SK-N-SH treated with all-trans-retinoic acid at 6 μM for 48 hours (cell line): ENCODE data around the gene NAA10.

ENCODE experiments used
- CREB5 ChIP-seq: fragments of 250-450 bp; sonication (Bioruptor Pico); IDR thresholded peaks from 2 replicates; pipeline ENCODE4 v1.5.1; 2020; ENCODE audit warnings: low read depth, mild to moderate bottlenecking, moderate library complexity
- CSDC2 ChIP-seq: fragments of 250-450 bp; sonication (Bioruptor Pico); IDR thresholded peaks from 2 replicates; pipeline ENCODE4 v1.5.0; 2020; ENCODE audit warnings: mild to moderate bottlenecking, moderate library complexity
- CSRNP3 ChIP-seq: fragments of 250-450 bp; sonication (Bioruptor Pico); IDR thresholded peaks from 2 replicates; pipeline ENCODE4 v1.5.1; 2021; ENCODE audit warnings: mild to moderate bottlenecking, moderate library complexity
- POU6F1 ChIP-seq: fragments of 250-450 bp; sonication (Bioruptor Pico); IDR thresholded peaks from 2 replicates; pipeline ENCODE4 v1.8.0; 2021; ENCODE audit warnings: low read depth, mild to moderate bottlenecking, moderate library complexity, borderline replicate concordance
- TOX ChIP-seq: fragments of 250-450 bp; sonication (Bioruptor Pico); IDR thresholded peaks from 2 replicates; pipeline ENCODE4 v1.8.0; 2021; ENCODE audit warnings: mild to moderate bottlenecking, moderate library complexity, borderline replicate concordance
- TSHZ2 ChIP-seq: fragments of 250-450 bp; sonication (Bioruptor Pico); IDR thresholded peaks from 2 replicates; pipeline ENCODE4 v1.5.0; 2020; ENCODE audit warnings: mild to moderate bottlenecking, moderate library complexity
- ZFP3 ChIP-seq: fragments of 250-450 bp; sonication (Bioruptor Pico); IDR thresholded peaks from 2 replicates; pipeline ENCODE4 v1.5.0; 2020; ENCODE audit warnings: mild to moderate bottlenecking, moderate library complexity
- ZNF70 ChIP-seq: fragments of 450-650 bp; formaldehyde crosslinking; IDR thresholded peaks from 2 replicates; pipeline ENCODE4 v1.5.0; 2020; ENCODE audit warnings: mild to moderate bottlenecking, moderate library complexity

- TF ChIP-seq POU6F1: no peak
- TF ChIP-seq TOX (CRISPR knock-in tag): no peak
- no peak for TF ChIP-seq CREB5 (CRISPR knock-in tag)
- no peak for TF ChIP-seq CSDC2
- no peak for TF ChIP-seq TSHZ2
- TF ChIP-seq CSRNP3 (CRISPR knock-in tag): no peak
- TF ChIP-seq ZFP3 (CRISPR knock-in tag): no peak
- TF ChIP-seq ZNF70 (CRISPR knock-in tag): no peak
Measured at GRCh38 chrX:153883163-153883843, 51.5 kb downstream of the NAA10 start.
